NCI-H1930 (cell line): ENCODE results near the gene MFN2.

Experiments
- DNase-seq, 2 experiments: peaks; one replicate each; lab custom pipeline; 2025; lab: John Stamatoyannopoulos, UW

The MFN2 gene

DNA sequence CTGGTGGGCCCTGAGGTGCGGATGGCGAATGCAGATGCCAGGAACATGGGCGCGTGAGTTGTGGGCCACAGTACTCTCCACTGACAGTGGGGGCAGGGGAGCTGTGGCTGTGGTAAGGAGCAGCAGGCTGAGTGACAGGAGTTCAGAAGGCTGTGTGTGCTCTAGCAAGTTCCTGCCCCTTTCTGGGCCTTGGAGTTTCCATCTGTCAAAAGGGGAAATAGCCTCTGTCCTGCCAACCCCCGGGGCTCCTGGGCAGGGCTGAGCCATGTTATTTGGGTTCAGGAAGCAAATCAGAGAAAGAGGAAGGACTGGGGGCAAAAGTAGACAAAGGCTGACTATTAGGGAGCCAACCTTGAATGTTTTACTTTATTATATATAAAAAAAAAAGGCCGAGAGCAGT lies 19.5 kb upstream of the MFN2 start:
- no peak for DNase-seq

DNA sequence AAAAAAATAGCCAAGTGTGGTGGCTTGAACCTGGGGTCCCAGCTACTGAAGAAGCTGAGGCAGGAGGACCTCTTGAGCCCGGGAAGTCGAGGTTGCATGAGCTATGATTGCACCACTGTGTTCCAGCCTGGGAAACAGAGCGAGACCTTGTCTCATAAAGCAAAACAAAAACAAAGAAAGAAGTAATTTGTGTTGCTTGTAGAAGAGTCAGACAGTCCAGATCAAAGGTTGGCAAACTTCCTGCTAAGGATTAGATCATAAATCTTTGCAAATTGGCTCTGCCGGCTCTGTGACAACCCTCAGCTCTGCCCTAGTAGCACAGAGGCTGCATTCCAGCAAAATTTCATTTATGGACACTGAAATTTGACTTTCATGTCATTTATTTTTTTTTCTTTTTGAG lies 19.0 kb upstream of the MFN2 start:
- DNase-seq: no peak

DNA sequence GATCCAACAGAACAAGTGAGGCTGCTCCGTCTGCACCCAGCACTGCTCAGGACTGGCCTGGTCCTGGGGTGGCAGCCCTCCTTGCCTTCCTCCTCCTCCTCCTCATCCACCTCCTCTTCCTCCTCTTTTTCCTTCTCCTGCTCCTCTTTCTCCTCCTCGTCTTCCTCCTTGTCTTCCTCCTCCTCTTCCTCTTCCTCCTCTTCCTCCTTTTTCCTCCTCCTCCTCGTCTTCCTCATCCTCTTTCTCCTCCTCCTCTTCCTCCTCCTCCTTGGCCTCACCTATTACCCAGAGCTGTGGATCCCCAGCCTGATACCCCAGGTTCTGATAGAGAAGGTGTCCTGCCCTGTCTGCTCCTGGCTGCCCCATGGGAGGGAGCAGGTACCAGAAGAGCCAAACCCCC lies 16.6 kb upstream of the MFN2 start:
- DNase-seq: no peak

DNA sequence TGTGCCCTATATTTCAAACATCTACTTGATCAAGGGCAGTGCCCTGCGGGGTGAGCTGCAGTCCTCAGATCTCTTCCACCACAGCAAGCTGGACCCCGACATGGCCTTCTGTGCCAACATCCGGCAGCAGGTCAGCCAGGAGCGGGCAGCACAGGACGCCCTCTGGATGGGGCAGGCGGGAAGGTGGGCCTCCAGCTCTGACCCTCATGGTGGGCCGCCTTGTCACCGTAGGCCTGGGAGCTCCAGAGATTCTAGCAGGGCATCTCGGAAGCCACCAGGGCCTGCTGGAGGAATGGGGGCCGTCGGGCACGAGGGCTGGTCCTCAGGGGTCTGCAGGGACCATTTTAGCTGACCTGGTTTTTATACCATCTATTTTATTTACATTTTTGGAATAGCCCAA lies 15.6 kb upstream of the MFN2 start:
- DNase-seq: no peak

DNA sequence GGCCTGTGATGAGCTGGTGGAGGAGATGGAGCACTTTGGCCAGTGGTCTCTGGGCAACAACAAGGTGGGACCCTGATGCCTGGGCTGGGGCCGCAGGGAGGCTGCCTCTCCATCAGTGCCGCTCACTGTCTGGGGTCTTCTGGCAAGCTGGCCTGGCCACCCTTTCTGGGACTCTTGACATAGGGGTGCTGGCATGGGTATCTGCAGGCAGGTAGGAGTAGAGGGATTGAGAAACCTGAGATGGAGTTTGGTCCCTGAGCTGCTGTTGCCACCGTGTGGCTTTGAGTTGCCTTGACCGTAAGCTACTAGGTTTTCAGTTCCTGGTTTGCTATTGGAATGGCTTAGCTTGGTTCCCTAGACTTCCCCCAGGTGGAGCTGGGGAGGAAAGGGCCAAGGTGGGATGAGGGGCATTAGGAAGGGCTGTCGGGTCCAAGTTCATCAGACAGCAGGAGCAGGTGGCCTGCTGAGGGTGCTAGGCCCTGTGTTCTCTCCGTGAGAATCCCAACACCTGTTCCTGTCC lies 13.2 kb upstream of the MFN2 start:
- peak; percentile 47 to 56 for DNase-seq

DNA sequence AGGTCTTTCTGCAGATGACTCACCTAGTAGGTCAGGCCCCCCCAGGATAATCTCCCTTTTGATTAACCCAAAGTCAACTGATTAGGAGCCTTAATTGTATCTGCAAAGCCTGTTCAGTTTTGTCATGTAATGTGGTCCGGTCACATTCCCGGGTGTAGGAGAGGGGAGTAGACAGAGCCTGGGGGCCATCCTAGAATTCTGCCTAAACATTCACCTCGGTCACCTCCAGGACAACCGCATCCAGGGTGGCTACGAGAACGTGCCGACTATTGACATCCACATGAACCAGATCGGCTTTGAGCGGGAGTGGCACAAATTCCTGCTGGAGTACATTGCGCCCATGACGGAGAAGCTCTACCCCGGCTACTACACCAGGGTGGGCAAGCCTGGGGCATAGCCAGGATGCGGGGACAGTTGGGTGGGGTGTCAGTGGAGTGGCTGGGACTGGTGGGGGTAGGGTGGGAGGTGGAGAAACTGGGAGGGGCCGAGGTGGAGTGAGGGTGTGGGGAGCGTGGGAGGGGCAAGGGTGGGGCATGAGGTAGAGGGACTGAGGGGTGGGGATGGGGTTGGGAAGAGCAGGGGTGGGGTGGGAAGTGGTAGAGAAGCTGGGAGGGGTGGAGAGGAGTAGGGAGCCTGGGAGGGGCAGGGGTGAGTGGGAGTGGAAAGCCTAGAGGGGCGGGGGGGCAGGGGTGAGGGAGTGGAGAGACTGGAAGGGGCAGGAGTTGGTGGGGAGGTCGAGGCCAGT lies 9.6 kb upstream of the MFN2 start:
- DNase-seq: no peak

DNA sequence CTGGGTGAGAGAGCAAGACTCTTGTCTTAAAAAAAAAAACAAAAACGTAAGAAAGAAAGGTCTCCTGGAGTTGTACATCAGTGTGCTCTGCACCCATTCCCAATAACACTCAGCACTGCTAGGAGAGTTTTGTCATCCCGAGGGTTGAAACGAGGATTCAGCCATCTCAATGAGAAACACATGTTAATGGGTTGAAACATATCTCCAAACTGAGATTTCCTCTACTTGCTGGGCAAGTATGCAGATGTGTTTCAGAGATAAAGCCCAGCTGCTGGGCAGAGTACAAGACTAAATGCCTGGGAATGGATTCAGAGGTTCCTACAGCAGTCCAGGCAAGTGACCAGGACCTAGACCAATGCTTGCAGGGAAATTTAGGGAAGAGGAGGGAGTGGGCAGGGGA lies 2.6 kb upstream of the MFN2 start:
- no peak for DNase-seq

DNA sequence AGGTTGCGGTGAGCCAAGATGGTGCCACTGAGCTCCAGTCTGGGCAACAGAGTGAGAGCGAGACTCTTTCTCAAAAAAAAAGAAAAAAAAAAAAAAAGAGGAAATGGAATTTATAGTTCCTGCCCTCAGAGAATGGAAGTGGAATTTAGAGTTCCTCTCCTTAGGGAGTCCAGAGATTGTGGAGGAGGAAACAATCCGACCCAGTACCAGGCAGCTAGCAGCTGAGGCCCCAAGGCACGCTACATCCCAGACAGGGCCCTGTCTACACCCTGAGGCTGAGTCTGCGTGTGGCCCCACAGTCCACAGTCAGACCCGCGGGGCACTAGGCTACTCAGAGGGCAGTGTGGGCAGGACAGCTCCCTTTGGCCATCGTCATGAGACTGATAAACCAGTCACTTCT lies 1.9 kb upstream of the MFN2 start:
- no peak for DNase-seq

DNA sequence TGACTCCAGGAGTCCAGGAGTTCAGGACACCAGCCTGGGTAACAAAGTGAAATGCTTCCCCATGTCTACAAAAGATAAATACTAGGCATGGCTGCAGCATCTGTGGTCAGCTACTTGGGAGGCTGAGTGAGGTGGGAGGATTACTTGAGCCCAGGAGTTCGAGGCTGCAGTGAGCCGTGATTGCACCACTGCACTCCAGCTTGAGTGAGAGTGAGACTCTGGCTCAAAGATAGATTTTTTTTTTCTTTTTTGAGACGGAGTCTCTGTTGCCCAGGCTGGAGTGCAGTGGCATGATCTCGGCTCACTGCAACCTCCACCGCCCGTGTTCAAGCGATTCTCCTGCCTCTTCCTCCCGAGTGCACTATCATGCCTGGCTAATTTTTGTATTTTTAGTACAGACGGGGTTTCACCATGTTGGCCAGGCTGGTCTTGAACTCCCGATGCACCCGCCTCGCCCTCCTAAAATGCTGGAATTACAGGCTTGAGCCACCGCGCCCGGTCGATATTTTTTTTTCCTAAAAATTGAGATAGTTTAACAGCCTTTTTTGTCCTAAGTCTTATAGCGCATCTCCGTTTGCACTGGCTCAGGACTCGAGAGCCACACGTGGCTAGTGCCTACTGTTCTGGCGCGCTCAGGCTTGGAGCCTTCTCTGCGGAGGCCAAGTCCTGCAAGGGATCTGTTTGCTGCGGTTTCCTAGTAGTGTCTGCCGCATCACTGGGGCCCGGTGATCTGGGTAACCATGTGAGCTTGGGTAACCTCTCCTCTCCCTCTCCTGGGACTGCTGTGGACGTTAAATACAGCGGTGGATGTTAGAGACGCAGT lies 1.0 kb upstream of the MFN2 start:
- DNase-seq: no peak

DNA sequence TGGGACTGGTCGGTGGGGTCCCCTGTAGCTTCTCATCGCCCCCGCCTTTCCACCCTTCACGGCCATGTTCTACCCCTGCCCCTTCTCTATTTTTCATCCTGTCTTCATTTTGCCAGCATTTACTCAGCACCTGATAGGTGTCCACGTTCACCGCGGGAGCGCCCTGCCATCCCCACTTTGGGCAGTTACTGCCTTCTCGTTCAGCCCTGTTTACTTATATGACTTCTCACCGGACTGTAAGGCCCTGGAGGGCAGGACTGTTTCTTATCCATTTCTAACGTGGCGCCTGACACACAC lies 380 bp downstream of the MFN2 start:
- DNase-seq: no peak

DNA sequence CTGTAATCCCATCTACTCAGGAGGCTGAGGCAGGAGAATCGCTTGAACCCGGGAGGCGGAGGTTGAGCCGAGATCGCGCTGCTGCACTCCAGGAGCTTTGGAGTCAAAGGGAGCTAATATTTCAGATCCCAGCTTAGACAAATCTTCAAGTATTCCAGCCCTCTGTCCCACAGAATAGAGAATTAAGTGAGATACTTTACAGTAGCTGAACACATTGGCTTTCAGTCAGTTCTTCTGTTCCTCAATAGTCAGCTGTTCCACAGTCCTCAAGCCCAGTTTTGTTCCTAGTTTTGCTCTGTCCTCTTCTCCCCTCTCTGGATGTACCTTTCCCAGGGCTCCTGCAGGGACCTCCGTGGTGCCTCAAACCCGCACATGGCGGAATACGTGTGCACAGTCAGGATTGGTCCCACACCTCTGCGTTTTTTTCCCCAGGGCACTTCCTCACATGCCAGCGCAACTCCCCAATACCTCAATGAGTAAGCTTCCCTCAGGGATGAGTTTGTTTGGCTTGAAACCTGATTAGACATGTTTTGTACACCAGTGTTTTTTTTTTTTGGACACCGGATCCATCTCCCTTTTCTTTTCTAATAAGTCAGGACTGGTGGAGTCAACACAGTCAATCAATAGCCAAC lies 1.2 kb downstream of the MFN2 start:
- no peak for DNase-seq

DNA sequence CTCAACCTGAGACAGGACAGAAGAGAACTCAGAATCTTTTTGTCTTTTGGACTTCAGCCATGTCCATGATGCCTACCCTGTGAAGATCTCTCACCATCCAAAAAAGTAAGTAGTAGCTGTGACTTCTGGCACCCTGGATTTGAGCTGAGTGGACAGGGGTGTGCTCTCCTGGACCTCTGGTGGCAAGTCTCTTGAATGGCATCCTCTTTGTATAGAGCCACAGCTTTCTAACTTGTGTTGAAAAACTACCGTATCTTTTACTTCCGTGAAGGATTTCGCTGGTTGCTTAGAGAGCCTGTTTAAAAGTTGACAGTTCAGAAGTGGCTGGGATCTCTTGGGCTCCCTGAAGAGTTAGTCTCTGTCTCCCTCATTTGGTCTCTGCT lies 1.8 kb downstream of the MFN2 start:
- no peak for DNase-seq

DNA sequence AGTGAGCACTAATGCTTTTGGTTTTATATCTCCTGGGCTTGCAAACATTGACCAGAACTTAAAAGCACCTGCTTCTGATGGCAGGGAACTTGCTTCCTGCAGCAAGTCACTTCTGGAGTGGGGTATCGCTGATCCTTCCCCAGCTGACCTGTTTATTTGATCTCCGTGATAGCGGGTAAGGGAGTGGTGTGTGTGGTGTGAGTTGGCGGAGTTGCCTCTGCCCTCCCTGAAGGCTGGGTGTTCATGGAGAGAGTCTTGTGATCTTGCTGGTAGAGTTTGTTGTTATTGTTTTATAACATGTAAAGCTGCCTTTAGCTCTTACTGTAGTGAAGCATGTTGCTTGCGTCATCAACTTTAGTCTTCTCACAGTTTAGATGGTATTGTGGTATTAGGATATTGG lies 3.9 kb downstream of the MFN2 start:
- no peak for DNase-seq

DNA sequence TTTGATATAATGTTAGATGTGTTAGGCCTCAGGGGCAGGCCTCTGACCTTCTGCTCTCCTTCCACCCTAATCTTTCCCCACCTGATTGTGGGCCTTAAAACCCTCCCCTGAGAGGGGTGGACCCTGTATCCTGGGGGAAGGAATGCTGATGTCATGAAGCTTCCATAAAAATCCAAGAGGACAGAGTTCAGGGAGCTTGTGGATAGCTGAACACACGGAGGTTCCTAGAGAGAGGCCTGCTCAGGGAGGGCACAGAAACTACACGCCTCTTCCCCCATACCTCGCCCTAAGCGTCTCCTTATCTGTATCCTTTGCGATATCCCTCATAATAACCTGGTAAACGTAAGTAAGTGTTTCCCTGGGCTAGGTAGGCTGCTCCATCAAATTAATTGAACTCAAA lies 4.3 kb downstream of the MFN2 start:
- DNase-seq: no peak

DNA sequence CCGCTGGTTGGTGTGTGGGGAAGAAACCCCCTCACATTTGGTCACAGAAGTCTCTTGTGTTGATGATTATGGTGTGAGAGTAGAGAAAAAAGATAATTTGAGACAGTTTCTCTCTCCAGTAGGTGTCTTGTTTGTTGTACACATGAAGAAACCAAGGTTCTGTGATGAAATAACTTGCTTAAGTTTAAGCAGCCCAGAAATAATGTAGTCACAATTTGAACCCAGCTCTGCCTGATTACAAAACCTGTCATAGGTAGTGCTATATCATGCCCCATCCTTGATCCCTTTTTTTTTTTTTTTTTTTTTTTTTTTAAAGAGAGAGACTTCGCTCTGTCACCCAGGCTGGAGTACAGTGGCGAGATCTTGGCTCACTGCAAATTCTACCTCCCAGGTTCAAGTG lies 4.9 kb downstream of the MFN2 start:
- DNase-seq: no peak

DNA sequence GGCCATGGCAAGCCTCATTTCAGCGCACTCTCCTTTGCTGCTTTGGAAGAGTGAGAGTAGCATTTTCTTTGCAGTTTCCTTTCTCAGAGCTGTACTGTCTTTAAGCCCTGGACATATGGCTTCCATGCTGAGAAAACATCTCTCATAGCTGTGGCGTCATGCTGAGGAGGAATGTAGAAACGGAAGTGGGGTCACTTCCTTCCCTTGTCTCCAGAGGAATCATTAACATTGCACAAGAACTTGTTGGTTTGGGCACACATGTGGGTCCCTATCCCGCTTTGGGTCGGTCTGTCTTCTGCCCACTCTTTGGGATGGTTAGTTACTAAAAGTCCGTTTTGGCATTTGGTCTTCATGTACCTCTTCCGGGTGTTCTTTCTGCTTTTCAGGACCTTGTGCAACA lies 5.6 kb downstream of the MFN2 start:
- no peak for DNase-seq

DNA sequence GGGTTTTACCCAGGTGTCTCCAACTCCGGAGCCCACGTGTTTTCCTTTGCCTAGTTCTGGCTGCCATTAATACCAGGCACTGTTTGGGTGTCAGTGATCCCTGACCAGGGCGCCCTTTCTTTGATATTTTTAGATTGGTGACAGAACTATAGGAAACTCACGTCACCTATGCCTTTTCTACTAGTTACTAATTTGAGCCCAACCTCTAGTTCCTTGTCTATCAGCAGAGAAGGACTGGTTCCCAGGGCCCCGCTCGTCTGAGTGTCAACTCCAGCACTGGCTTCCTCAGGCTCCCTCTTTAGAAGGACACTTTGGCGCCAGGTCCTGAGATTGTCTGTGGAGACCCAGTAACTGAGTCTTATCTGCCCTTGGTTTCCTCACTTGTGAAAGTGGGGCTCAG lies 9.4 kb downstream of the MFN2 start:
- no peak for DNase-seq

DNA sequence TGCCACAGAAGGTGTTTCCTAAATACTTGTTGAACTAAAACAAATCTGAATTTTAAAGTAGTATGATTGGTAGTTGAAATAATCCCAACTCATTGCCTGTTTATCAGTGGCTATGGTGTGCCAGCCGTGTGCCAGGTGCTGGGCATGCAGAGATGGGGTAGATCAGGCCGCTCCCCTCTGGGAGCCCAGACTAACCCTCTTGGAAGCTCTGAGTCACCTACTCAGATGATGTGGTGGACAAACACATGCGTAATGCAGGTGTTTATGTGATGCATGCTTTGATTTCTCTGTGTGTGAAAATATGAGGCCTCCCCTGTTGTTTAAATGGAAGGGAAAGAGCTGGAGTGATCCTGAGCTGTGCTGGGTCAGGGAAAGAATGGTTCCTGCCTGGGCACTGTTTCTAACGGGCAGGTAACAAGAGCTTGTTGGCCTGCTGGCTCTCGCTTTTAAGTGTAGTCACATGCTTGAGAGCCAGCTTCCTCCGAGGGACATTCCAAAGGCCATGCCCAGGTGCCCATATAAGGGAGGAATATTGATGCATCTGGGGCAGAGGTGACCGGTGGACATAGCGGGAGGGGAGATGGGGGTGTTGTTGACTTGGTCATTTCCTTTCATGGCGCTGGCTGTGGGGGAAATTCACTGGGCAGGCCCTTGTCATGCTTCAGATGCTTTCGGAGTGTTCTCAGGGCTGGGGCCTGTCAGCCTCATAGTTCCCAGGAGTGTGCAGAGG lies 10.2 kb downstream of the MFN2 start:
- DNase-seq: no peak

DNA sequence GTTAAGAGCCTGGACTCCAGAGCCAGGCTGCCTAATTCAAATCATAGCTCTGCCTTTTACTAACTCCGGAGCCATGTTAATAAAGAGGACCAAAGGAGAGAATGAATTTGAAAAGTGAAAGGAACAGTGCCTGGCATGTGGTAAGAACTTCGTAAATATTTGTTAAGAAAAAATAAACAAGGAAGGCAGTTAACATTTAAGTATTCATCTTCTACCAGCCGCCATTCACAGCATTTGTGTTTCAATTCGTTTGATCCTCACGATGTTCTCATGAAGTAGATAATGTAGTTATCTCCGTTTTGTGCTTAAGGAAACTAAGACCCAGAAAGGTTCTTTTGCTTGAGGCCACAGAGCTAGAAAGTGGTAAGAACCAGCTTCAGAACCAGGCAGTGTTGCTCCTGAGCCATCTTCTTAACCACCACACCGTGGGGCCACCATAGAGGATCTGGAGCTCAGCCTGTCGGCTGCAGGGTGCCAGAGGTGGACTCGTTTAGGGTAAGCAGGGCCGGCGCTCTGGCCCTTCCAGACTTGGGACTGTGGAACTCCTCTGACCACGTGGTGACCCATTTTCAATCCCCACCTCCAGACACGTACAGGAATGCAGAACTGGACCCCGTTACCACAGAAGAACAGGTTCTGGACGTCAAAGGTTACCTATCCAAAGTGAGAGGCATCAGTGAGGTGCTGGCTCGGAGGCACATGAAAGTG lies 11.9 kb downstream of the MFN2 start:
- no peak for DNase-seq

DNA sequence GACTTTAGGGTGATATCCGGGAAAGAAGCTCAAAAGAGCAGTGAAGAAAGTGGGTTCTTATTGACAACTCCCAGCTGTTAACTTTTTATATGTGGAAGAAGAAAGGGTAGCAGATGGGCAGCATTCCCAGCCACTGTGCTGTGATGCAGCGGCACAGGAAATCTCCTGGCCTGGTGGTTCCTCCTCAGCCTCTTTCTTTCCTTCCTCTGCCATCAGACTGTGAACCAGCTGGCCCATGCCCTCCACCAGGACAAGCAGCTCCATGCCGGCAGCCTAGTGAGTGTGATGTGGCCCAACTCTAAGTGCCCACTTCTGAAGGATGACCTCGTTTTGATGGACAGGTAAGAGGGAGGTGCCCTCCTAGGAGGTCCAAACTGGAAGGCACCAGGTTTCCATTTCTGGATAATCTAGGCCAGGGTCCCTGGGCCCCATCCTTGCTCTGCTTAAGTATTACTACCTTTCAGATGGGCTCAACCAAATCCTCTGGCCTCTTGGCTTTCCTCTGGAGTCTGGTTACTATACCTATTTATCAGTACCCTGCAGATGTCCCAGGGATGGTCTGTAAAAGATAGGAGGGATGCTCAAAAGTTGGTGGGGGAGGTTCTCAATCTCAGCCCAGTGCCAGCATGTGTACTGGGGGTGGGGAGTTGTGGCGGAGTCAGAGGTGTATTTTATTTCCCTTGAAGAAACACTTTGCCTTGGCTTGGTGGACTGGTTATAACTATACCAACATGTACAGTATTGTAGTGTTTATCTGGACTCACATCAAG lies 17.0 kb downstream of the MFN2 start:
- DNase-seq: no peak

DNA sequence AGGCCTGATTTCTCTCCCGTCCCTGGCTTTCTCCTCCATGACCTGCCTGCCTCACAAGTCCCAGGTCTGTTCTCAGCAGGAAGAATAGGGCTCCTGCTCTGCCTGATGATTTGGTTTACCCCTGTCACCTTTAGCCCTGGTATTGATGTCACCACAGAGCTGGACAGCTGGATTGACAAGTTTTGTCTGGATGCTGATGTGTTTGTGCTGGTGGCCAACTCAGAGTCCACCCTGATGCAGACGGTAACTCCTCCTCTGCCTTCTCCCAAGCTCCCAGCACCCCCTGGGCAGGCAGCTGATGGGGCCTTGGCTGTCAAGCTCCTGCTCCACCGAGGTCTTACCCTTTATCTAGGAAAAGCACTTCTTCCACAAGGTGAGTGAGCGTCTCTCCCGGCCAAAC lies 18.4 kb downstream of the MFN2 start:
- DNase-seq: no peak
